SK-N-SH treated with all-trans-retinoic acid at 6 μM for 48 hours (cell line): Measurements from ENCODE around the gene TCP11L2.

Experiments
- ARNTL ChIP-seq: fragments of 450-650 bp; formaldehyde crosslinking; IDR thresholded peaks from 2 replicates; pipeline ENCODE4 v1.5.0; 2020; ENCODE audit warnings: low read depth, mild to moderate bottlenecking, moderate library complexity, borderline replicate concordance
- CSRNP3 ChIP-seq: fragments of 250-450 bp; sonication (Bioruptor Pico); IDR thresholded peaks from 2 replicates; pipeline ENCODE4 v1.5.1; 2021; ENCODE audit warnings: mild to moderate bottlenecking, moderate library complexity
- OSR1 ChIP-seq: fragments of 250-450 bp; sonication (Bioruptor Pico); IDR thresholded peaks from 2 replicates; pipeline ENCODE4 v1.8.0; 2022; ENCODE audit warnings: moderate library complexity, mild to moderate bottlenecking, inconsistent platforms
- SNAI2 ChIP-seq: fragments of 250-450 bp; sonication (Bioruptor Pico); IDR thresholded peaks from 2 replicates; pipeline ENCODE4 v1.5.0; 2020; ENCODE audit warnings: mild to moderate bottlenecking, moderate library complexity
- TSHZ2 ChIP-seq: fragments of 250-450 bp; sonication (Bioruptor Pico); IDR thresholded peaks from 2 replicates; pipeline ENCODE4 v1.5.0; 2020; ENCODE audit warnings: mild to moderate bottlenecking, moderate library complexity
- ZC3H10 ChIP-seq: fragments of 250-450 bp; sonication (Bioruptor Pico); IDR thresholded peaks from 2 replicates; pipeline ENCODE4 v1.5.1; 2021; ENCODE audit warnings: mild to moderate bottlenecking, moderate library complexity
- ZFP30 ChIP-seq: fragments of 450-650 bp; formaldehyde crosslinking; IDR thresholded peaks from 2 replicates; pipeline ENCODE4 v1.5.0; 2022; ENCODE audit warnings: mild to moderate bottlenecking, moderate library complexity
- TF ChIP-seq, protein P1 (sequence below): fragments of 250-450 bp; sonication (Bioruptor Pico); IDR thresholded peaks from 2 replicates; pipeline ENCODE4 v1.8.0; 2020; ENCODE audit warnings: mild to moderate bottlenecking, moderate library complexity, borderline replicate concordance

DNA sequence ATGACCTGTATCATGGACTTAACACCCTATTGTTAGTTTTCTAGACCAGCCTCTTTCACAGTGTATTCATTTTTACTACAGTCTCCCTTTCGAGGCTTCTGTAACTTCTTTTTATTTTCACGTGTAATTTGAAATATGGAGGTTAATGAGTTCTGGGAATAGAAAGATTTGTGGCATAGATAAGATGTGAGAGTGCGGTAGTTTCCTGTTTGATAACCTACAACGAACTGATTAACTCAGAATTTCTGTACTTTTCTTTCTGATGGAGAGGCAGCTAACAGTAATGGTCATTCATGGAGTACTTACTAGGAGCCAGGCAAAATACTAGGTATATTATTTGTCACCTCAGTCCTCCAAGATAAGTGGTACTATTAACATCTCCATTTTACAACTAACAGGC is 76.3 kb downstream of the TCP11L2 start:
- TF ChIP-seq, protein P1, sequence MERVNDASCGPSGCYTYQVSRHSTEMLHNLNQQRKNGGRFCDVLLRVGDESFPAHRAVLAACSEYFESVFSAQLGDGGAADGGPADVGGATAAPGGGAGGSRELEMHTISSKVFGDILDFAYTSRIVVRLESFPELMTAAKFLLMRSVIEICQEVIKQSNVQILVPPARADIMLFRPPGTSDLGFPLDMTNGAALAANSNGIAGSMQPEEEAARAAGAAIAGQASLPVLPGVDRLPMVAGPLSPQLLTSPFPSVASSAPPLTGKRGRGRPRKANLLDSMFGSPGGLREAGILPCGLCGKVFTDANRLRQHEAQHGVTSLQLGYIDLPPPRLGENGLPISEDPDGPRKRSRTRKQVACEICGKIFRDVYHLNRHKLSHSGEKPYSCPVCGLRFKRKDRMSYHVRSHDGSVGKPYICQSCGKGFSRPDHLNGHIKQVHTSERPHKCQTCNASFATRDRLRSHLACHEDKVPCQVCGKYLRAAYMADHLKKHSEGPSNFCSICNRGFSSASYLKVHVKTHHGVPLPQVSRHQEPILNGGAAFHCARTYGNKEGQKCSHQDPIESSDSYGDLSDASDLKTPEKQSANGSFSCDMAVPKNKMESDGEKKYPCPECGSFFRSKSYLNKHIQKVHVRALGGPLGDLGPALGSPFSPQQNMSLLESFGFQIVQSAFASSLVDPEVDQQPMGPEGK (CRISPR knock-in tag) = no peak
- TF ChIP-seq CSRNP3 (CRISPR knock-in tag) (no peak), ZFP30 (no peak), ZC3H10 (no peak), TSHZ2 (no peak), ARNTL (no peak), SNAI2 (CRISPR knock-in tag) (no peak), OSR1 (no peak)
